Epithelial cell of proximal tubule (primary cell): ENCODE results near the gene BUB3. TPM values are rescaled to one million over a fixed set of nuclear protein-coding genes. Genes with fewer than 3 reads are reported as not detected.

ENCODE experiments used
- DNase-seq: peaks from one replicate; pipeline ENCODE4 v3.0.0-alpha.2; 2011; ENCODE audit warnings: low read depth
- H3K4me3 ChIP-seq: 2 replicates; pipeline ENCODE4 v1.5.1; 2011; ENCODE audit warnings: low read depth, mild to moderate bottlenecking, low read length
- CTCF ChIP-seq: conservative IDR thresholded peaks from 2 replicates; pipeline ENCODE4 v1.5.1; 2012; ENCODE audit warnings: low read depth, mild to moderate bottlenecking, low read length
- total RNA-seq: library from RNA; depleted of rRNA; stranded (reverse); fragments of >200 nt; gene quantifications from 2 replicates; pipeline ENCODE4 v1.2.3, GENCODE V29; 2015

The BUB3 gene
- total RNA-seq, 1 donor from 2014 or later: 128 TPM

GRCh38 chr10:123142701-123143161 is 11.5 kb upstream of the BUB3 start:
- H3K4me3 ChIP-seq: no peak overlapping the region
- no peak for TF ChIP-seq CTCF
- no peak for DNase-seq

DNA sequence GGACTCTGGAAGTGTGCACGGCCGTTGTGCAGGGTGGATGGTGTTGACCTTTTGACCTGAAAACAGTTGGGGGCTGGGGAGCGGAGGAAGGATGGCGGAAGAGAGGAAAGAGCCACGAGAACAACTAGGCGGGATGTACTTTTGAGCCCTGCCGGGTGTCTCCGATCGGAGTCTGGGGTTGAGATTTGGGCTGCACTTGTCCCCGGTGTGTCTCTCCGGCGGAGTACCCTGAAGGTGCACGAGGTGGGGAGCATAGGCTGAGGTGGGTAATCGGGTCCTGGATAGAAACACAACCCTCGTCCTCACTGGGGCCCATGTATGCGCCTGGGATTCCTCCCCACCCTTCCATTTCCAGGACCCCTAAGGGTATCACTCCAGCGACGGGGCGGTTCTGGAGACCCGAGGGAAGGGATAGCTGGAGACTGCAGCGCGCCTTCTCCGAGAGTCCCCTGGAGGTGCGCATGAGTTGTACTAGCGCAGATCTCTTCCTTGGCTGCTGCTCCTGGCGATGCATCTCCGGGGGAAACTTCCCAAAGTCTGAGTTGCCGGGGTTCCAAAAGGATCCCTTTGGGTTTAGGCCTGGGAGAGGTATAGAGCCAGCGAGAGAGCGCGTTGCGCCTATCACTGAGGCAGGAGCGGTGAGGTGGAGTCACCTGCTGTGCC is 10.9 kb upstream of the BUB3 start:
- no peak for DNase-seq
- TF ChIP-seq CTCF: no peak
- no peak overlapping the region for H3K4me3 ChIP-seq

DNA sequence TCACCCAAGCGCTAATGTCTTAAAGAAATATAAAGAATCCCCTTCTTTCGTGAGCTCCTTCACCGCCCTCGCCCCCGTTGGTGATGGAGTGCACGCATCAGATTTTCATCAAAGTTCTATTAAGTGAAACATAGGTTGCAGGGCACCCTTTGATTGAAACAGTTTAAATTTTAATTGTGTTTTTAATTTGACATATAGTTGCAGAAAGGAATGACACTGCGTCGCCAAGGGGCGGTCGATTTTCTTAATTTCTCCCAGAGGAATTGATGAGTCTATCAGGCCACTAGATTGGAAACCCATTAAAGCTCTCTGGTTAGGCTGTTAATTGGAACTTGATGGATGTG is 10.4 kb upstream of the BUB3 start:
- DNase-seq: no peak
- no peak for TF ChIP-seq CTCF
- H3K4me3 ChIP-seq: no peak overlapping the region

DNA sequence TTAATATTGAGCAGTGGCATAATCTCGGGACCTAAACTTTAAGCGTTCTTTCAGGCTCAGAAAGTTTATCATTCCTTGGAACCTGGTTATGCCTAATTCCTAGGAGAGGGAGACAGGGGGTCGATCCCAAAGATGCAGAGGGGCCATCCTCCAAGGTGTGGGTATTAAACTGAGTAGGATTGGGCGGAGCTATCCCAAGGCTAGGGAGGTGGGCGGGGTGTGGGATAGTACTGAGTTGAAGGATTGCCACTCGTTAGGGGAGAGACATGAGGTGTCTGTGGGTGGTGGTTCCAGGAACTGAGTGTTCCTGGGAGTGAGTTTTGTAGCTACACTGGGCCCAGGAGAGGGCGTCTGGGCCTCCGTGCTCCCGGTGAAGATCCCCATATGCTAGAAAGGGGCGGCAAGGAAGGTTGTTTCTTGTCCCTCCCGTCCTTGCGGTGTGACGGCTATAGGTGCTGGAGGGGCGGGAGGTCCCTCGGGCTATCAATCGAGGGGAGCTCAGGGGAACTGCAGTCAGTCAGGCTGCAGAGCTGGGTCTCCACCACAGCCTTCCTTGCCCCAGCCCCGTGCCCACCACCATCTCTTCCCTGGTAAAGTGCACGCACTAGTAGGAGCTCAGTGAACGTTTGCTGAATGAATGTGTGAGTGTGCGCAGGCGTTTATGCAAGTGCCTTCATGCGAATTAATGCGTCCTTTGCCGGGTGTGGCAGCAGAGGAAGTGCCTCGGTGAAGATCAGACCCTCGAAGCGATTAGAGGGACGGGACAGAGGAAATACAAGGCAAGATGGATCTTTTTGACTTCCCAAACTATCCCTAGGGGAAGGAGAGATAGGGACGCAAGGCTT is 9.3 kb upstream of the BUB3 start:
- no peak overlapping the region for H3K4me3 ChIP-seq
- peak; percentile 38 for TF ChIP-seq CTCF
- DNase-seq: no peak

GRCh38 chr10:123145542-123146012 is 8.6 kb upstream of the BUB3 start:
- DNase-seq: no peak
- H3K4me3 ChIP-seq: no peak overlapping the region
- no peak for TF ChIP-seq CTCF

DNA sequence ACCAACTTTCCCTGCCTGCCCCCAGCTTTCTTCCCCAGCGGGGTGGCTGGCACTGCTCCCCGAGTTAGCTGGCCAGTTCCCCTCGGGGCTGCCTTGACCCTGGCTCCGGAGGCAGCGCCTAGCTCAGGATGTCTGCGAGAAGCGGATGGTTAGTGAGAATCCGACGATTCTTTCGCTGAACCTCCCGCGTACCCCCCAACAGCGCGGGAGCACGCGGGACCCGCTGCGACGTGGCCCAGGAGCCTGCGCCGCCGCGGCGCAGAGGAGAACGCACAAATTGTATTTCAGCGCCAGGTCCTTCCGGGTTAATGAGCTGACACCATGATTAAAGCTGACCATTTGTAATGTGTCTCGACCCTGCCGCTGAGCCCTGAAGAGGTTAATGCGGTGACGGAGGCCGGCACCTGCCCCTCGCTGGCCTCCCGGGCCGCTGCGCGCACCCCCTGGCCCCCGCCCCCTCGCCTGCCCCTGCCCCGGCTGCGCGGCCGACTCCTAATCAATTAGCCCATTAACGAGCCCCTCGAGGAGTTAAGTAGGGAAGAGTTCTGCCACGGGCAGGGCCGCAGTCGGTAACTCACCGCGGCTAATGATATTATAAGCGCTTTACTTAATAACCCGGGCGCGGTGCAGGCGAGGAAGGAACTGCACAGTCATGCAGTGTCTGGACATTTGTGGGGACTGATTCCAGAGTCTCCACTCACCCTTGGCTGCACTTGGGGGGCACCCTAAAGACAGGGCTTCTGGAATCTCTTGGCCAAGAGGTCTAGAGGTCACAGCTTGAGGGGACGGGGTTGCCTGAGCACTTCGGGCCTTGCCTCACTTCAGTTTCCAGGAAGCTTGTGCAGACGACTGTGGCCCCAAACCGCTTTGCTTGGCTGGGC is 7.9 kb upstream of the BUB3 start:
- no peak for DNase-seq
- H3K4me3 ChIP-seq: no peak overlapping the region
- TF ChIP-seq CTCF: no peak
